ENCODE measurements around the gene NR1H4. TPM values are rescaled to one million over a fixed set of nuclear protein-coding genes. Genes with fewer than 3 reads are reported as not detected.

The NR1H4 gene
- total and polyA plus RNA-seq, 10 donors = 0.18 to 1.1 (median 0.83) TPM; not detected in 3

DNA sequence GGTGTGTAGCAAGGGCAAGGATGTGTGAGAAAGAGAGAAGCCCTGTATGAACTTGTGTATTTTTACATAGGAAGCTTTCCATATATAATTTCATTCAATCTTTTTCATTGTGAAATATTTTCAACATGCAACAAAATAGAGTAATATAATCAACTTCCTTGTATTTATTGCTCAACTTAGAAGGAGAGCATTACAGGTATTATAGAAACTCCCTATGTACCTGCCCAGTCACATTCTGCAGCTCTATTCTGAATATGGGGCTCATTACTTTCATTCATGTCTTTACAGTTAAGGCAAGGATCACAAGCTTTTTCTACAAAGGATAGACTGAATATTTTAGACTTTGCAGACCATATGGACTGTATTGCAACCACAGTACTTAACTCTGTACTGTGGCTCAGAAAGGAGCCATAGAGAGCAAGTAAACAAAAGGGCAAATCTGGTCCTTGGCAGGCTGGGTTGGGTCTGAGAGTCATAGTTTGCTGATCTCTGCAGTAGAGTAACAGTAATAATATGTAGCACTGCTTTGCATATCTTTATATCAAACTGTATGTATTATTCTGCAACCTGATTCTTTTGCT is 11.3 kb downstream of the NR1H4 start:
- intact Hi-C loops (cut with DNase I; ENCODE audit: low total_unique reads) = no loop called here

GRCh38 chr12:100485983-100486382 is 12.3 kb downstream of the NR1H4 start:
- no peak overlapping the region for H3K4me3 ChIP-seq
- WGBS, 5 donors = 82 to 91% (median 89%) methylated on average over 5 of the region's 5 CpGs
- peaks cover 0 to 4% (median 0%) of the 10 kb centered on the region in 6 donors for H3K4me1 ChIP-seq
- TF ChIP-seq CTCF (IDR thresholded peaks at IDR 0.05 in 8 of 11, conservative IDR thresholded peaks at IDR 0.05 in 3 of 11) = no peak
- no peak for TF ChIP-seq POLR2A (IDR thresholded peaks at IDR 0.05)
- TF ChIP-seq POLR2AphosphoS5 (IDR thresholded peaks at IDR 0.05) = no peak
- intact Hi-C loops (cut with DNase I; ENCODE audit: low total_unique reads) = no loop called here
- no peaks in the 10 kb centered on the region for H3K36me3 ChIP-seq
- no peaks in the 10 kb centered on the region for H3K9me3 ChIP-seq
- no peaks in the 10 kb centered on the region for H3K27me3 ChIP-seq (replicated peaks in 1 of 7)
- no peak for DNase-seq
- H3K27ac ChIP-seq = no peak overlapping the region

More for the DNA sequence above, 11.3 kb downstream of the NR1H4 start:
- no peaks in the 10 kb centered on the region for H3K9me3 ChIP-seq
- DNase-seq = no peak
- H3K36me3 ChIP-seq = no peaks in the 10 kb centered on the region
- TF ChIP-seq POLR2AphosphoS5 (IDR thresholded peaks at IDR 0.05) (no peak), POLR2A (IDR thresholded peaks at IDR 0.05) (no peak)
- H3K27ac ChIP-seq = no peak overlapping the region
- no peak overlapping the region for H3K4me3 ChIP-seq
- H3K4me1 ChIP-seq = peaks cover 0 to 2% (median 0%) of the 10 kb centered on the region in 6 donors
- H3K27me3 ChIP-seq (replicated peaks in 1 of 7) = no peaks in the 10 kb centered on the region

DNA sequence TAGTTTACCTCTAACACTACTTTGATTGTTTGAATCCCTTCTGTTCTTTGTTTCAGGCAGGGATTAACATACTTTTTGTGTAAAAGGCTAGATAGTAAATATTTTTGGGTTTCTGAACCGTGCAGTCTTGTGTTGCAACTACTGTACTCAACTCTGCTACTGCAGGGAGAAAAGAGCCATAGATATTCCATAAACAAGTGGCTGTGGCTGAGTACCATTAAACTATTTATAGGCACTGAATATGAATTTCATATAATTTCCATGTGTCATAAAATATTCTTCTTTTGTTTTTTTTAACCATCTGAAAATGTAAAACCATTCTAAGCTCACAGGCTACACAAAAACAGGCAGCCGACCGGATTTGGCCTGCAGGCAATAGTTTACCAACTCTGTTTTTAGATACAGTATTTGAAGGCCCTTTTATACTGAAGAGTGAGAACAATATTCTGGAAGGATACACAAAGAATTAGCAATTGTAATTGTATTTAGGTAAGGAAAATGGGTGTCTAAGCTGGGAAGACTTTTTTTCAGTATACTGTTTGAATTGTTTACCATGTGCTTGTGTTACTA is 15.7 kb downstream of the NR1H4 start:
- DNase-seq = no peak
- 66 to 85% (median 80%) methylated on average over 3 of the region's 3 CpGs for WGBS, 5 donors
- Histone ChIP-seq H3K27me3 (replicated peaks in 1 of 7) (no peaks in the 10 kb centered on the region), H3K27ac (peak overlapping the region in 1 of 8 donors; percentile 3), H3K36me3 (no peaks in the 10 kb centered on the region), H3K4me3 (no peak overlapping the region), H3K9me3 (no peaks in the 10 kb centered on the region), H3K4me1 (peaks cover 0 to 4% (median 0%) of the 10 kb centered on the region in 6 donors)
- intact Hi-C loops (cut with DNase I; ENCODE audit: low total_unique reads) = no loop called here
- TF ChIP-seq CTCF (IDR thresholded peaks at IDR 0.05 in 8 of 11, conservative IDR thresholded peaks at IDR 0.05 in 3 of 11) = no peak
- no peak for TF ChIP-seq POLR2A (IDR thresholded peaks at IDR 0.05)
- no peak for TF ChIP-seq POLR2AphosphoS5 (IDR thresholded peaks at IDR 0.05)

- H3K9me3 ChIP-seq = no peaks in the 10 kb centered on the region
- 18 to 64% (median 49%) methylated on average over 1 of the region's 1 CpG for WGBS, 5 donors
- TF ChIP-seq POLR2A (IDR thresholded peaks at IDR 0.05) (no peak), CTCF (IDR thresholded peaks at IDR 0.05 in 8 of 11, conservative IDR thresholded peaks at IDR 0.05 in 3 of 11) (no peak), POLR2AphosphoS5 (IDR thresholded peaks at IDR 0.05) (no peak)
- no peaks in the 10 kb centered on the region for H3K27me3 ChIP-seq (replicated peaks in 1 of 7)
- no peaks in the 10 kb centered on the region for H3K36me3 ChIP-seq
- no peak overlapping the region for H3K4me3 ChIP-seq
- intact Hi-C loops (cut with DNase I; ENCODE audit: low total_unique reads) = no loop called here
- H3K27ac ChIP-seq = peak overlapping the region in 2 of 8 donors; percentile 3 to 21
- H3K4me1 ChIP-seq = peaks cover 0 to 4% (median 0%) of the 10 kb centered on the region in 6 donors
- no peak for DNase-seq
Measured at GRCh38 chr12:100490056-100490455, 16.4 kb downstream of the NR1H4 start.

All from spleen (tissue), 11 donors.